ENCODE results near the gene CKAP5.

DNA sequence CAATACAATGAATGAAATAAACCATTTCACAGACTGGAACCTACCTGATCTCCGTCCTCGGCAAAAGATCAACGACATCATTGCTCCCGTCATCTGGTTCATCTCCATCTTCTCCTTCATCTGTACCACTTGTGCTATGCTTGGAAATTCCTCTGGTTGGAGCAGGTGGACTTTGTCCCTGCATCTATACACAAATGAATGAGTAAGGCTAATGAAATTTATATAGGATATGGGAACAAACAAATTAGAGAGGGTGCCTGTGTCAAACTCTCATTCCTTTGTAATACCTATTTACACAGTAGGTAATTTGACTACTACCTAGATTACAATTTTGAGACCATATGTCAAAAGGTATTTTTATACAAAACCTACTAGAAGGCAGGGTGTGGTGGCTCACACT, 67.7 kb downstream of the CKAP5 start:
- TF ChIP-seq, protein P1, sequence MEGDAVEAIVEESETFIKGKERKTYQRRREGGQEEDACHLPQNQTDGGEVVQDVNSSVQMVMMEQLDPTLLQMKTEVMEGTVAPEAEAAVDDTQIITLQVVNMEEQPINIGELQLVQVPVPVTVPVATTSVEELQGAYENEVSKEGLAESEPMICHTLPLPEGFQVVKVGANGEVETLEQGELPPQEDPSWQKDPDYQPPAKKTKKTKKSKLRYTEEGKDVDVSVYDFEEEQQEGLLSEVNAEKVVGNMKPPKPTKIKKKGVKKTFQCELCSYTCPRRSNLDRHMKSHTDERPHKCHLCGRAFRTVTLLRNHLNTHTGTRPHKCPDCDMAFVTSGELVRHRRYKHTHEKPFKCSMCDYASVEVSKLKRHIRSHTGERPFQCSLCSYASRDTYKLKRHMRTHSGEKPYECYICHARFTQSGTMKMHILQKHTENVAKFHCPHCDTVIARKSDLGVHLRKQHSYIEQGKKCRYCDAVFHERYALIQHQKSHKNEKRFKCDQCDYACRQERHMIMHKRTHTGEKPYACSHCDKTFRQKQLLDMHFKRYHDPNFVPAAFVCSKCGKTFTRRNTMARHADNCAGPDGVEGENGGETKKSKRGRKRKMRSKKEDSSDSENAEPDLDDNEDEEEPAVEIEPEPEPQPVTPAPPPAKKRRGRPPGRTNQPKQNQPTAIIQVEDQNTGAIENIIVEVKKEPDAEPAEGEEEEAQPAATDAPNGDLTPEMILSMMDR (IDR thresholded peaks at IDR 0.05; ENCODE audit: low read depth, low read length, poor library complexity, severe bottlenecking): no peak
- TF ChIP-seq EZH2phosphoT487 (IDR thresholded peaks at IDR 0.05; ENCODE audit: borderline replicate concordance, low read length): no peak

All from DOHH2 (cell line).